Loucy (cell line): ENCODE data around the gene SUPT5H.

Source experiments
- CTCF ChIP-seq: fragments of 200-600 bp; sonication (generic); conservative IDR thresholded peaks from 2 replicates; pipeline ENCODE4 v1.5.1; 2014; ENCODE audit warnings: mild to moderate bottlenecking, antibody characterized with exemption, low read length
- EZH2phosphoT487 ChIP-seq: fragments of 200-600 bp; IDR thresholded peaks from 2 replicates; pipeline ENCODE4 v1.6.1; 2018; ENCODE audit warnings: antibody characterized with exemption, mild to moderate bottlenecking, moderate library complexity, borderline replicate concordance

DNA sequence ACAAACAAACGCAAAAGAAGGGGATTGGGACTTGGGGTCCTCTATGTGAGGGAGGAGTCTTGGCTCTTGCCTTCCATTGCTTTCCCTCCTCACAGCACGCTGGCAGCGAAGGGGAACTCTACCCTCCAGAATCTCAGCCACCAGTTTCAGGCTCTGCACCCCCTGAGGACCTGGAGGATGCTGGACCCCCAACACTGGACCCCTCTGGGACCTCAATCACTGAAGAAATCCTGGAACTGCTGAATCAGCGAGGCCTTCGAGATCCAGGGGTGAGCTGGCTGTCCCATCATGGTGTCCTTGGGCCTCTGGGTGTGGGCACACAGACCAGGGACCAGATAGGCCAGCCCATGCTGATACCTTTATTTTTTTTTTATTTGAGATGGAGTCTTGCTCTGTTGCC lies 23.4 kb upstream of the SUPT5H start:
- no peak for TF ChIP-seq CTCF
- no peak for TF ChIP-seq EZH2phosphoT487
